Kidney (tissue), 22 donors: ENCODE measurements around the gene HTR2A. TPM values are rescaled to one million over a fixed set of nuclear protein-coding genes. Genes with fewer than 3 reads are reported as not detected.
A peak's percentile ranks its signal among the peaks of the same experiment; 100 is the strongest.

Experiments
- DNase-seq, 5 donors: peaks; one replicate each; pipeline ENCODE4 v3.0.0-alpha.2; 2013 to 2020
- FAIRE-seq: peaks from 2 replicates; lab custom pipeline; 2012; peaks lifted over from hg19 to GRCh38; lab: Jason Lieb, UNC
- H3K27ac ChIP-seq, 2 donors: one replicate each; pipeline ENCODE4 v1.7.0; 2013; ENCODE audit warnings: low read depth in 2 of 2, low read length in 2 of 2, inconsistent platforms in 1 of 2
- H3K27me3 ChIP-seq: one replicate; pipeline ENCODE4 v1.7.1; 2013; ENCODE audit warnings: low read length, inconsistent platforms; ENCODE audit not compliant: control insufficient read depth, insufficient read depth
- H3K36me3 ChIP-seq, 3 donors: one replicate each; pipeline versions ENCODE4 v1.7.0 to v1.7.1; 2013; ENCODE audit warnings: low read length in 3 of 3, control low read depth in 1 of 3, inconsistent platforms in 1 of 3; ENCODE audit not compliant: insufficient read depth in 3 of 3, control insufficient read depth in 2 of 3
- H3K4me1 ChIP-seq, 3 donors: one replicate each; pipeline versions ENCODE4 v1.7.0 to v1.7.1; 2013; ENCODE audit warnings: low read length in 3 of 3, inconsistent platforms in 1 of 3, low read depth in 1 of 3; ENCODE audit not compliant: control insufficient read depth in 2 of 3, insufficient read depth in 2 of 3
- H3K4me3 ChIP-seq, 3 donors: one replicate each; pipeline versions ENCODE4 v1.7.0 to v1.8.1; 2013; ENCODE audit warnings: low read length in 3 of 3, control low read depth in 1 of 3, inconsistent platforms in 1 of 3
- H3K9ac ChIP-seq, 3 donors: one replicate each; pipeline versions ENCODE4 v1.7.0 to v1.7.1; 2013; ENCODE audit warnings: low read length in 3 of 3, control low read depth in 1 of 3, inconsistent platforms in 1 of 3
- H3K9me3 ChIP-seq, 3 donors: one replicate each; pipeline versions ENCODE4 v1.7.0 to v1.7.1; 2013; ENCODE audit warnings: low read length in 3 of 3, control low read depth in 1 of 3, inconsistent platforms in 1 of 3; ENCODE audit not compliant: control insufficient read depth in 2 of 3, insufficient read depth in 1 of 3
- CTCF ChIP-seq: IDR thresholded peaks from 3 replicates; pipeline ENCODE4 v1.5.1; 2012; ENCODE audit warnings: mild to moderate bottlenecking, moderate library complexity, borderline replicate concordance; ENCODE audit not compliant: insufficient read depth; ENCODE audit errors: extremely low read depth
- intact Hi-C: fragments of 100-400 bp; cut with DNase I; formaldehyde crosslinking; loops from one replicate; pipeline ENCODE4 v1.11.1; 2022
- long read RNA-seq, 10 donors: library from polyadenylated mRNA in 1 of 10; unstranded in 1 of 10; transcript quantifications; one replicate each; pipeline ENCODE4 v2.0.0 and lab custom pipeline, GENCODE V29; 2021 to 2026
- polyA plus RNA-seq: library from polyadenylated mRNA; stranded (reverse); fragments of 350-450 nt; fragmentation: Illumina TruSeq; extraction: RNeasy Lipid Tissue Mini Kit (QIAGEN cat#74804); gene quantifications from one replicate; pipeline ENCODE4 v1.2.3, GENCODE V29; 2014; ENCODE audit warnings: low read depth, low replicate concordance; ENCODE audit not compliant: insufficient read depth
- total RNA-seq: library from RNA; stranded (reverse); fragmentation: NEBNext Ultra II Directional; extraction: Animal tissue kit (Norgen Biotek cat#: 25700); gene quantifications from one replicate; pipeline ENCODE4 v1.2.1, GENCODE V29; 2021
- donor health status: control.
- donor health status: control.
- donor health status: control.
- donor health status: control.
- donor health status: control.
- donor health status: DM: yes; HTN: yes; CAD: no.
- donor health status: Normal renal cell carcinoma (clear cell type).

Gene HTR2A
- total RNA-seq (1.0 TPM), polyA plus RNA-seq (not detected)
- long read RNA-seq, donor 1, partial matches to known transcripts: 0 of 1 reads
- long read RNA-seq, donor 1, other reads (novel, unspliced or antisense): 0 of 1 reads
- long read RNA-seq, donor 2, full-length matches to known transcripts: 1 of 1 reads
- long read RNA-seq, donor 2, partial matches to known transcripts: 0 of 1 reads
- long read RNA-seq, donor 2, other reads (novel, unspliced or antisense): 0 of 1 reads
- long read RNA-seq, donor 3, full-length matches to known transcripts: 1 of 1 reads
- long read RNA-seq, donor 3, partial matches to known transcripts: 0 of 1 reads
- long read RNA-seq, donor 3, other reads (novel, unspliced or antisense): 0 of 1 reads
- long read RNA-seq, donor 4: 0 reads
- long read RNA-seq, donor 5, full-length matches to known transcripts: 1 of 1 reads
- long read RNA-seq, donor 5, partial matches to known transcripts: 0 of 1 reads
- long read RNA-seq, donor 5, other reads (novel, unspliced or antisense): 0 of 1 reads
- long read RNA-seq, donor 6: 0 reads
- long read RNA-seq, donor 7, partial matches to known transcripts: 0 of 1 reads
- long read RNA-seq, donor 7, other reads (novel, unspliced or antisense): 1 of 1 reads
- long read RNA-seq, donor 8: 0 reads
- long read RNA-seq, donor 9: 0 reads
- long read RNA-seq, donor 10: 0 reads

GRCh38 chr13:46896341-46897137 lies at the start of gene HTR2A:
HTR2A (minus strand) TSS chr13:46897053; CDS start chr13:46895906, 1,147 bp downstream.
- H3K9me3 ChIP-seq: no peaks in the 10 kb centered on the region
- H3K4me3 ChIP-seq: peak within 1 kb of the TSS; percentile 53 to 59 (median 57)
- FAIRE-seq: no peak
- no peaks in the 10 kb centered on the region for H3K36me3 ChIP-seq
- H3K4me1 ChIP-seq: peaks cover 0 to 9% (median 7%) of the 10 kb centered on the region in 3 donors
- H3K27ac ChIP-seq: no peak within 1 kb of the TSS
- no peak for TF ChIP-seq CTCF
- intact Hi-C loops: no loop called here
- peak; percentile 59 to 79 (median 69) for DNase-seq
- H3K9ac ChIP-seq: peak within 1 kb of the TSS in 1 of 3 donors; percentile 31
- H3K27me3 ChIP-seq: no peaks in the 10 kb centered on the region

GRCh38 chr13:46936525-46936924 lies 39.7 kb upstream of the HTR2A start:
- no peak overlapping the region for H3K4me3 ChIP-seq
- H3K36me3 ChIP-seq: no peaks in the 10 kb centered on the region
- H3K27ac ChIP-seq: no peak overlapping the region
- peaks cover 0 to 14% (median 0%) of the 10 kb centered on the region in 3 donors for H3K9me3 ChIP-seq
- intact Hi-C loops: no loop called here
- no peak overlapping the region for H3K9ac ChIP-seq
- no peaks in the 10 kb centered on the region for H3K27me3 ChIP-seq
- FAIRE-seq (no peak), DNase-seq (no peak)
- TF ChIP-seq CTCF: no peak
- no peaks in the 10 kb centered on the region for H3K4me1 ChIP-seq

DNA sequence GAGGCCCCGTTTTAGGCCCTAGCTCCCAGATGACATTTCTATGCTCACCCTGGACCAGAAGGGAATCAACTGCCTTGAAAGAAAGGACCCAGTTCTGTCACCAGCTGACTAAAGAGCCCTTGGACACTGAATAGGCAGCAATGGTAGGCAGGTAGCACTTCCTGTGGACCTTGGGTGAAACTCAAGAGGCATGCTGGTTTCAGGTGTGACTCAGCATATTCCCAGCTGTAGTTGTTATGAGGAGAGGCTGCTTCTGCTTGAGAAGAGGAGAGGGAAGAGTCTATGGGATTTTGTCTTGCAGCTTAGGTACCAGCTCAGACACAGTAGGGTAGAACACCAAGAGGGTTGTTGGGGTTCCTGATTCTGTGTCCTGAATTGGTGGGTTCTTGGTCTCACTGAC lies 37.9 kb upstream of the HTR2A start:
- Histone ChIP-seq H3K9ac (no peak overlapping the region), H3K36me3 (no peaks in the 10 kb centered on the region), H3K27me3 (no peaks in the 10 kb centered on the region), H3K4me3 (no peak overlapping the region), H3K4me1 (no peaks in the 10 kb centered on the region), H3K27ac (no peak overlapping the region), H3K9me3 (peaks cover 0 to 14% (median 0%) of the 10 kb centered on the region in 3 donors)
- no peak for TF ChIP-seq CTCF
- no peak for DNase-seq
- intact Hi-C loops: no loop called here
- no peak for FAIRE-seq
